GM12874 (cell line): ENCODE results near the gene FAM83F.
A peak's percentile ranks its signal among the peaks of the same experiment; 100 is the strongest.

Experiments
- CTCF ChIP-seq: IDR thresholded peaks from 2 replicates; pipeline ENCODE4 v1.5.1; 2011; ENCODE audit warnings: low read depth, mild to moderate bottlenecking, control low read depth, low read length, moderate library complexity; ENCODE audit not compliant: insufficient read depth

Gene FAM83F

GRCh38 chr22:40036591-40037225 lies 42.0 kb downstream of the FAM83F start:
- peak; percentile 89 for TF ChIP-seq CTCF

GRCh38 chr22:40037320-40037719 lies 42.6 kb downstream of the FAM83F start:
- no peak for TF ChIP-seq CTCF

- no peak for TF ChIP-seq CTCF
Observed at GRCh38 chr22:40039482-40040115, 44.8 kb downstream of the FAM83F start.

- no peak for TF ChIP-seq CTCF
Observed at GRCh38 chr22:40040927-40041326, 46.2 kb downstream of the FAM83F start.

- no peak for TF ChIP-seq CTCF
Observed at GRCh38 chr22:40041366-40042137, 46.8 kb downstream of the FAM83F start.

GRCh38 chr22:40042312-40042711 lies 47.6 kb downstream of the FAM83F start:
- no peak for TF ChIP-seq CTCF

GRCh38 chr22:40043081-40043480 lies 48.3 kb downstream of the FAM83F start:
- no peak for TF ChIP-seq CTCF
